Ishikawa (cell line): ENCODE measurements around the gene LPGAT1.

Experiments
- CEBPB ChIP-seq: IDR thresholded peaks from 2 replicates; pipeline ENCODE4 v1.6.1; 2012
- CREB1 ChIP-seq: IDR thresholded peaks from 2 replicates; pipeline ENCODE4 v1.6.1; 2012; ENCODE audit warnings: low read depth
- EGR1 ChIP-seq: IDR thresholded peaks from 2 replicates; pipeline ENCODE4 v1.6.1; 2012
- EP300 ChIP-seq: IDR thresholded peaks from 2 replicates; pipeline ENCODE4 v1.6.1; 2012; ENCODE audit warnings: borderline replicate concordance
- FOXM1 ChIP-seq: IDR thresholded peaks from 2 replicates; pipeline ENCODE4 v1.6.1; 2012; ENCODE audit warnings: low read depth, borderline replicate concordance
- MAX ChIP-seq: IDR thresholded peaks from 2 replicates; pipeline ENCODE4 v1.6.1; 2012
- NFIC ChIP-seq: IDR thresholded peaks from 2 replicates; pipeline ENCODE4 v1.6.1; 2012
- RAD21 ChIP-seq: IDR thresholded peaks from 2 replicates; pipeline ENCODE4 v1.6.1; 2012; ENCODE audit warnings: low read depth
- REST ChIP-seq: IDR thresholded peaks from 2 replicates; pipeline ENCODE4 v1.6.1; 2012; ENCODE audit warnings: low read depth, mild to moderate bottlenecking
- TAF1 ChIP-seq: IDR thresholded peaks from 2 replicates; pipeline ENCODE4 v1.6.1; 2012; ENCODE audit warnings: low read depth, mild to moderate bottlenecking
- TCF12 ChIP-seq: IDR thresholded peaks from 2 replicates; pipeline ENCODE4 v1.6.1; 2012; ENCODE audit warnings: low read depth
- TEAD4 ChIP-seq: IDR thresholded peaks from 2 replicates; pipeline ENCODE4 v1.6.1; 2012
- USF1 ChIP-seq: IDR thresholded peaks from 2 replicates; pipeline ENCODE4 v1.6.1; 2012
- YY1 ChIP-seq: IDR thresholded peaks from 2 replicates; pipeline ENCODE4 v1.6.1; 2012; ENCODE audit warnings: low read depth
- ZBTB7A ChIP-seq: IDR thresholded peaks from 2 replicates; pipeline ENCODE4 v1.6.1; 2012; ENCODE audit warnings: low read depth

The LPGAT1 gene

GRCh38 chr1:211715971-211716370 lies 114.6 kb downstream of the LPGAT1 start:
- no peak for TF ChIP-seq USF1
- TF ChIP-seq YY1 = no peak
- no peak for TF ChIP-seq ZBTB7A
- TF ChIP-seq REST = no peak

DNA sequence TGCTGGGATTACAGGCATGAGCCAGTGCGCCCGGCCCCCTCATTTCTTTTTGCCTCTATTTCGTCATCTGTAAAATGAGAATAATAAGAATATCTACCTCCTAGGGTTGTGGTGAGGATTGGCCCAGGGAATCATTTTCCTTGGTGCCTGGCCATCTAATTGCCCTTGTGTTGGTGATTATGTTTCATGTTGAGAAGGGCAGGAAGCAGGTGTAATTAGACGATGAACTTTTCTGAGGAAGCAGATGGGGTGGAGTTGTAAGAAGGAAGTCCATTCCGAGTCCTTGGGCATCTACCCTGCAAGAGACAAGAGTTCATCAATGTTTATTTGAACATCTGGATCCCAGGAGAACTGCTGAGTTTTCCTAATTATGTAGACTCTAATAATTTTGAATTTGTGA lies 116.4 kb downstream of the LPGAT1 start:
- no peak for TF ChIP-seq TAF1
- TF ChIP-seq REST = no peak
- no peak for TF ChIP-seq EP300
- TF ChIP-seq CEBPB = no peak
- no peak for TF ChIP-seq RAD21
- no peak for TF ChIP-seq TCF12
- no peak for TF ChIP-seq ZBTB7A
- TF ChIP-seq TEAD4 = no peak
- TF ChIP-seq FOXM1 = no peak
- no peak for TF ChIP-seq CREB1
- no peak for TF ChIP-seq MAX
- TF ChIP-seq YY1 = no peak
- TF ChIP-seq USF1 = no peak
- TF ChIP-seq NFIC = no peak
- TF ChIP-seq EGR1 = no peak

- no peak for TF ChIP-seq ZBTB7A
- no peak for TF ChIP-seq EGR1
- no peak for TF ChIP-seq NFIC
- no peak for TF ChIP-seq TEAD4
- TF ChIP-seq FOXM1 = no peak
- no peak for TF ChIP-seq TAF1
- no peak for TF ChIP-seq CREB1
- no peak for TF ChIP-seq EP300
- TF ChIP-seq CEBPB = no peak
- TF ChIP-seq REST = no peak
- no peak for TF ChIP-seq TCF12
Measured at GRCh38 chr1:211713231-211713630, 117.3 kb downstream of the LPGAT1 start.

GRCh38 chr1:211711315-211711705 lies 119.3 kb downstream of the LPGAT1 start:
- no peak for TF ChIP-seq TAF1
- no peak for TF ChIP-seq TEAD4
- no peak for TF ChIP-seq TCF12
- no peak for TF ChIP-seq ZBTB7A
- no peak for TF ChIP-seq USF1
- TF ChIP-seq CEBPB = no peak
- TF ChIP-seq REST = no peak
- no peak for TF ChIP-seq YY1
- no peak for TF ChIP-seq EP300
- no peak for TF ChIP-seq RAD21
- no peak for TF ChIP-seq CREB1
- TF ChIP-seq NFIC = no peak
- no peak for TF ChIP-seq EGR1
- TF ChIP-seq FOXM1 = no peak
